ENCODE measurements around the gene SOWAHC.
"Not testable (repeated sequence)": the region's sequence is repeated elsewhere in the genome, so short reads cannot be mapped to it uniquely, and the experiment has no call there.

Gene SOWAHC

DNA sequence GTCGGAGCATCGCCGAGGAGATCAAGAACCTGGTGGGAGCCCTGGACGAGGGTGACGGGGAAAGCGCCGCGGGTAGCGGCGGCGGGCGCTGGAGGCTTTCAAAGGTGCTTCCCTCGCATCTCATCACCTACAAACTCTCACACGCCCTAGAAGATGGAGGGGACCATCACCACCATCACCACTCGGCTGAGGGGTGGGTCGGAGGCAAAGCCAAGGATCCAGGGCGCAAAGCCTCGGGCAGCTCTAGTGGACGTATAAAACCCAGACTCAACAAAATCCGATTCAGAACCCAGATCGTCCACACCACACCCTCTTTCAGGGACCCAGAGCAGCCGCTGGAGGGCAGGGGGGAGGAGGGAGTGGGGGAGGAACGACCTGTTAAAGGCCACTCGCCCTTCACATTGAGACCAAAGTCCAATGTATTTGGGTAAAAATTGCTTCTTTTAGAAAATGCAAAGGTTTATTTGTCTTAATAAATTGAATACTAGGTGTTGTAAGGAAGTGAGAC is 1.5 kb downstream of the SOWAHC start:
- DNase-seq (ENCODE audit: low spot score), result peak; percentile 19

DNA sequence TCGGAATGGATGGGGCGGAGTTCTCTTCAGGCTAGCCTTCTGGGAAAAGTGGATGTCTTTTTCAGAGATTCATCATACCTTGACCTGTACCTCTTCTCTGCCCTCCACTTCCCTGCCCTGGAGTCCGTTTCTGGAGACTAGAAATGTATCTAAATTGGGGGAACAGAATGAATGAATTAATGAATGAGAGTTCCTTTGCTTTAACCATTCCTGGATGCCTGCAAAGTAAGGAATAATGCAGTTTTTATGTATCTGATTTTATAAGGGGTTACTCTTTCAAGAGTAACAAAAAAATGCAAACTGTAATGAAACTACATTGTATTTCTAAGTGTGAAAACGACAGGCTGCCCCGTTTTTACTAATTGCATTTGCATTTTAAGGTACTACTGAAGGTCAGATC is 2.0 kb downstream of the SOWAHC start:
- DNase-seq (ENCODE audit: low spot score), result no peak

DNA sequence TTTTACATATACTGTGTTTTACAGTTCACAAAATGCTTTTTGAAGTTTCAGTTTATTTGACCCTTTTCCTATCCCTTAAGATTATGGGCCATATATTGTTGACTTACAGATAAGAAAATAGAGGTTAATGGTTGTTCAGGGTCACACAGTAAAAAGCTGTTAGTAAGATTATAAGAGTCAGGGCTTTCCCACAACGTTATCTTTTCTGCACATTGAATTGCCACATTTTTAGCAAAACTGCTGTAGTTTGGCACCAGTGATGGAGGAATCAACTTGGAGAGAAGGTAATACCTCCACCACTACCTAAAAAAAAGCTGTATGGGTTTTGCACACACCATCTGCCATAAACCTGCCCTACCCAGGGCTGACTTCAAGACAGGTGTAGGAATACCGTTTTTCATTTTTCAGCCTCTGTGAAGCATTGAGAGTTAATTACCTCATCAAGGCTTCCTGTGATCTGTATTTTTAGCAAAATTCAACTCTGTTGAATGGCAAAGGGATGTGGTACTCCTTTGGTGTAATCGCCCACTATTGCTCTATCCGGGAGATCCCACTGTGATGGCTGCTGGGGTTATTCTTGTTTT is 5.0 kb downstream of the SOWAHC start:
- no peak for DNase-seq (ENCODE audit: low spot score)

DNA sequence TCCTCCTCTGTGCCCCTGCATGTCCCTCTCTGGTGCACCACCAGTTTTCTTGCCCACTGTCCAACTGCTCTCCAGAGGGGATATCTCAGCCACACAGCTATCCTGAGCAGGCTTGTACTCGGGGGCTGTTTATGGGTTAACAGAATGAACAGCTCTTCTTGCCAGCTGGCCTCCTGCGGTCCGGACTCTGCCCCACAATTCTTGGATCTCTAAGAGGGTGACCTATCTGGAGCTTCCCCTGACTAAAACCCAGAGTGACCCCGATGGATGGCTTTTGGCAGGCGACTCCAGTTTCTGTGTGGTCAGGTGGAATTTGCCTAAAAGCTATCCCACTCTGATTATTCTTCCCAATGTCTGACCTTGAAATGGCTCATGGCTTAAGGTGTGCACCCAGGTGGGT is 9.1 kb downstream of the SOWAHC start:
- DNase-seq (ENCODE audit: low spot score), result no peak

DNA sequence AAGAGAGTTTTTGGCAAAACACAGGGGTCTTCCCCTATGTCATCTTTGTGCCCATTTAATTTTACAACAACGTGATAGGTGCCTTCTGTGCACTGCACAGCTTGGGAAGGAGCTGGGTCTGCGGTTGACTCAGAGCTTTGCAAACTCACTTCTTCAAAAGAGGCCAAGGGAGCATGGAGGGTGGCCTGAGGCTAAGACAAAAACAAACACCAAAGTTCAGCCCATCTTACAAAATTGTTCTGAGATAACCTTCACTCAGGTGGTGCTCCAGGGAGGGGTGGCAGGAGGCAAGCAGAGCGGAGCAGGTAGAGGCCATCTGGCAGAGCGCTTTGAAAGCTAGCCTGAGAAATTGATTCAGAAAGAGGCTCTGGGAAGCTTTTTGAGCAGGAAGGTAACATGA is 9.8 kb downstream of the SOWAHC start:
- no peak for DNase-seq (ENCODE audit: low spot score)

DNA sequence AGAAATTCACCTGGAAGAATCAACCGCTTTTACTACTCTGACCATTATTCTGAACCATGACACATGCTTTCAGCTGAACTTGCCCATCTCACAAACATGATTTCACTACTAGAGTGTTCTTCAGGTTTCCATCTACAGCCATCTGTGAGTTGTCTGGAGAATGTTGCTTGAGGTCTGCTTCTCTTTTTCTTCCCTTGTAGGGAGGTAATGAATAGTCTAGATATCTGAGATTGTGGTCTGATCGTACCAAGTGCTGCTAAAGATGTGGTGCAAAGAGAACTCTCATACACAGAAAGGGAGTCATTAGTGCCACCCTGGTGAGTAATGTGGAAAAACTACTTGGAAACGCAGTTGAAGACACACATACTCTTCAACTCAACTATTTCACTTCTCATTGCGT is 10.2 kb downstream of the SOWAHC start:
- DNase-seq (ENCODE audit: low spot score), result no peak

DNA sequence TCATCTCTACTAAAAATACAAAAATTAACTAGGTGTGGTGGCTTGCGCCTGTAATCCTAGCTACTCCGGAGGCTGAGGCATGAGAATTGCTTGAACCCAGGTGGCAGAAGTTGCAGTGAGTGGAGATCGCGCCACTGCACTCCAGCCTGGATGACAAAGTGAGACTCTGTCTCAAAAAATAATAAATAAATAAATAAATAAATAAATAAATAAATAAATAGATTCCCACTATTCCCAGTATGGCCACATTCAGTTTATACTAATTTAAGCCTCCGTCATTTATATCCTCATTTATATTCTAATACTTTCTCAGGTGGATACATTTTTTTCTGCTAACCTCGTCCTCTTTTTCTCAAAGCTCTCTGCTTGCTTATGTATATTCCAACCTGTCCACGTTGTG is 14.2 kb downstream of the SOWAHC start:
- not testable (repeated sequence) for DNase-seq (ENCODE audit: low spot score)

DNA sequence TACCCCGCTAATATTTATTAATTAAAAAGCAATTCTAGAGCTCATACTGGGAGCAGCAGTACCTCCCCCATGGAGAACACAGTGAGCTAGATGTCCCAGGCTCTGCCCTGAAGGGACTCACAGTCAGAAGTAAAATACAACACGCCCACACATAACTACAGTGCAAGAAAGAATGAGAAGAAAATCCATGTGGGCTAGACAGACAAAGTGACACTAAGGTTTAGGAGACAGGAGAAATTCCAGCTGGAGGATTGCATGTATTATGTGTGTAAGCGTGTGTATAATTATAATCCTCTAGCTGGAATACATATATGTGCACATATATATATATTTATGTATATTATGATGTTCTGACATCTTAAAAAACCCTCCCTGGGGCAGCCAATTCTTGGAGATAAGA is 15.7 kb downstream of the SOWAHC start:
- no peak for DNase-seq (ENCODE audit: low spot score)

DNA sequence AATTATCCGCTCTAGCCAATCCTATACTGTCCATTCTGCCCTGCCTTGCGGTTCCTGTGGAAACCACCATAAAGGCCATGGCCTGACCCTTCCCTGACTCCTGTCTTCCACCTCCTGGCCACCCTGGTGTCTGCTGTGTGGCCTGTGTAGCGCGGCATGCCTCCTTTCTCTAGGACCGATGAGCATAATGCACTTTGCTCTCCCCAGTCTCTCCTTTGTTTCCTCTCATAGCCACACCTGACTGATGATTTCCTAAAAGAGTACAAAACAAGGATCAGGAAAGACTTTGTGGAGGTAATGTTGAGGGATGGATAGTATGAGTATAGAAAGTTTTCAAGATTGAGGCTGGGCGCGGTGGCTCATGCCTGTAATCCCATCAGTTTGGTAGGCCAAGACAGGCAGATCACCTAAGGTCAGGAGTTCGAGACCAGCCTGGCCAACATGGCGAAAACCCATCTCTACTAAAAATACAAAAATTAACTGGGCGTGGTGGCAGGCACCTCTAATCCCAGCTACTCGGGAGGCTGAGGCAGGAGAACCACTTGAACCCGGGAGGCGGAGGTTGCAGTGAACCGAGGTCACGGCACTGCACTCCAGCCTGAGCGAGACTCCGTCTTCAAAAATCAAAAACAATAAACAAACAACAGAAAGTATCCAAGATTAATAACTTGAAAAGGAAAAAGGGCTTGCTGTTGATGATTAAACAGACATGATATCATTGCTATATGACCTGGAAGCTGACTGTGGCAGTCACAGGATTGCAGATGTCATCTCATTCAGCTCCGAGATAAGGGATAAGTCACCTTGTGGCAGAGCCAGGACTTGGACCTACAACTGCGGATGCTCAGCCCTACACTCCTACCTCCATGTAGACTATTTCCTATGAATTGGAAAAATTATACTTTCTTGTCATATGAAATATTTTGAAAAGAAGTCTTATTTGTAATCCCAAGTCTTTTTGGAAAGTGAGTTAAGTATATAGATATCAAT is 16.6 kb downstream of the SOWAHC start:
- no peak for DNase-seq (ENCODE audit: low spot score)

DNA sequence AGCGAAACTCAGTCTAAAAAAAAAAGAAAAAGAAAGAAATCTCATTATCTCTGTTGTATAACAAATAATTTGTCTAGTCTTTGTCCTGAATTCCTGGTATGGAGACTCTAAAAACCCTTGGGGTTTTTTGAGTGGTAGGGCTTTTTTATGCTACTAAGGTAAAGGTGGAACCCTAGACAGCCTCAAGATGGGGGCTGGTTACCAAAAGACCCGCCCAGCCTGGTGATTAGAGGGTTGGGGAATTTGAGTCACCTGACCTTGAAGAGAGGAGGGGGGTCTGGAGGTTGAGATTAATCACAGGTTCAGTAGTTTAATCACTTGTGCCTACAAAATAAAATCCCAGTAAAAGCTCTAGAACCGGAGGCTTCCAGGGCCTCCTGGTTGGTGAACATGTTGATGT is 17.6 kb downstream of the SOWAHC start:
- DNase-seq (ENCODE audit: low spot score), result no peak

DNA sequence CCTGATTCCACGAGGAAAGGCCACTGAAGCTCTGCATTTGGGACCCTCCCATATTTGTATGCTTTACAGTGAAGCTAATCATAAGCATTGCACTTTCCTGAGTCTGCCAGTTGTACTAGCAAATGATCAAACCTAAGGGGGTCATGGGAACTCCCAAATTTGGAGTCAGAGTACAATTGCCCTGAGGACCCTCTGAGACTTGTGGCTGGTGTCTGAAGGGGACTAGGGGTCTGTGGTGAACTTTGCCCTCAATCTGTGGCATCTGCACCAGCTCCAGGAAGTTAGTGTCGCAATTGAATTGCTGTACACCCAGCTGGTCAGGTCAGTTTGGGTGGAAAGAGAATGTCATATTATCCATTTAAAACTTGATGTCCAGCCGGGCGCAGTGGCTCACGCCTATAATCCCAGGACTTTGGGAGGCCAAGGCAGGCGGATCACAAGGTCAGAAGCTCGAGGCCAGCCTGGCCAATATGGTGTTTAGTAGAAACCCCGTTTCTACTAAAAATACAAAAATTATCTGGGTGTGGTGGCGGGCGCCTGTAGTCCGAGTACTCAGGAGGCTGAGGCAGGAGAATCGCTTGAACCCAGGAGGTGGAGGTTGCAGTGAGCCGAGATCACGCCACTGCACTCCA is 18.1 kb downstream of the SOWAHC start:
- DNase-seq (ENCODE audit: low spot score), result no peak

DNA sequence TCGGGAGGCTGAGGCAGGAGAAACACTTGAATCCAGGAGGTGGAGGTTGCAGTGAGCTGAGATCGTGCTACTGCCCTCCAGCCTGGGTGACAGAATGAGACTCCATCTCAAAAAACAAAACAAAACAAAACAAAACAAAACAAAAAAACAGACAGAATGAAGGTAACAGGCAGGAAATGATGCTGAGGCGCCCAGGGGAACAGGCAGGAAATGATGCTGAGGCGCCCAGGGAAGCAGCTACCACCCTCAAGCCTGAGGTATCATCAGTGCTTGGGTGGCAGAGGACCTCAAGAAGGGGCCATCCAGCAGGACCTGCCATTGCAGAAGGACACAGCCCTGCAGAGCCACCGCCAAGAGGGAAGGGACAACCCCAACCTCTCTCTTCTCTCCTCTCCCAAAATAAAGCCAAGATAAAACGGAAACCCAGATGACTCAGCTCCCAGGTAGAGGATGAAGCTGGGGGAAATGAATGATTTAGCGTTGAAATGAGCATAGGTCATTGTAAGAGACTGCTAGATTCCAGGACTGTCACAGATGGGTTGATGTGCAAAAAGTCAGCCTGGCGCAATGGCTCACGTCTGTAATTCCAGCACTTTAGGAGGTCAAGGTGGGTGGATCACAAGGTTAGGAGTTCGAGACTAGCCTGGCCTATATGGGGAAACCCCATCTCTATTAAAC is 19.3 kb downstream of the SOWAHC start:
- DNase-seq (ENCODE audit: low spot score), result no peak

DNA sequence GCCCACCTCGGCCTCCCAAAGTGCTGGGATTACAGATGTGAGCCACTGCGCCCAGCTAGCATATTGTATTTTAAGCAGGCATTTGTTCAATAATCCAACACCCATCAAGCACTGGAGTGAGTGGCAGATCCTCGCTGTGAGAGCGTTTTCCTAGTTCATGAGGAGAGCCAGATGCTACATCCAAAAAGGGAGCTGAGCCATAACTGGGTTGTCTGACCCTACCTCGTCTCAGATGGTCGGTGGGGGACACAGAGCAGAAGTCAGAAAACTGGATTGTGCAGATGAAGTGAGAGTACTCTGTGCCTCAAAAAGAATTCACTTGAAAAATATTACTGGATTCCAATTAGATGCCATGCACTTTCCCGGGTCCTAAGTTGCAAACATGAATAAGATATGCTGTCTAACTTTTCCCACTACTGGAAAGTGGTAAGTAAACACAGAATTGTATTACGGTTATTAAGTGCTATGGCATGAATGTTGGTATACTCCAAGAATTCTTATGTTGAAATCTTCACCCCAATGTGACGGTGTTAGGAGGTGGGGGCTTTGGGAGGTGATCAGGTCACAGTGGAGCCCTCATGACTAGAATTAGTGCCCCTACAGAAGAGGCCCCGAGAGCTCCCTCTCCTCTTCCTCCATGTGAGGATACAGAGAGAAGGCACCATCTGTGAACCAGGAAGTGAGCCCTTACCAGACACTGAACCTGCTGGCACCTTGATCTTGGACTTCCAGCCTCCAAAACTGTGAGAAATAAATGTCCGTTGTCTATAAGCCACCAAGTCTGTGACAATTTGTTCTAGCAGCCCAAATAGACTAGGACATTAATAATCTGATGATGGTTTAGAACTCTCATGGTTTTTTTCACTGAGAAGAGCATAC is 21.5 kb downstream of the SOWAHC start:
- DNase-seq (ENCODE audit: low spot score), result no peak

DNA sequence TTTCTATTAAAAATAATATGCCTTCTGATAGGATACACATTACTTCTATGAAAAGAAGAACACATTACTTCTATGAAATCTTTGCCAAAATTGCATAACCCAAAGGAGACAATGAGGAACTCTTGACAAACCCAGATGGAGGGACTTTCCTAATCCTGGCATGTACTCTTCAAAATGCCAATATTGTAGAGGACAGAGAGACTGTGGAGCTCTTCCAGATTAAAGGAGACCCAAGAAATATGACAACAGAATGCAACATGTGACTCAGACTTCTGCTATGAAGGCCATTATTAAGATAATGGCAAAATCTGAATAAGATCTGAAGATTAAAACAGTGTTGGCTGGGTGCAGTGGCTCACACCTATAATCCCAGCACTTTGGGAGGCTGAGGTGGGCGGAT is 22.2 kb downstream of the SOWAHC start:
- no peak for DNase-seq (ENCODE audit: low spot score)

DNA sequence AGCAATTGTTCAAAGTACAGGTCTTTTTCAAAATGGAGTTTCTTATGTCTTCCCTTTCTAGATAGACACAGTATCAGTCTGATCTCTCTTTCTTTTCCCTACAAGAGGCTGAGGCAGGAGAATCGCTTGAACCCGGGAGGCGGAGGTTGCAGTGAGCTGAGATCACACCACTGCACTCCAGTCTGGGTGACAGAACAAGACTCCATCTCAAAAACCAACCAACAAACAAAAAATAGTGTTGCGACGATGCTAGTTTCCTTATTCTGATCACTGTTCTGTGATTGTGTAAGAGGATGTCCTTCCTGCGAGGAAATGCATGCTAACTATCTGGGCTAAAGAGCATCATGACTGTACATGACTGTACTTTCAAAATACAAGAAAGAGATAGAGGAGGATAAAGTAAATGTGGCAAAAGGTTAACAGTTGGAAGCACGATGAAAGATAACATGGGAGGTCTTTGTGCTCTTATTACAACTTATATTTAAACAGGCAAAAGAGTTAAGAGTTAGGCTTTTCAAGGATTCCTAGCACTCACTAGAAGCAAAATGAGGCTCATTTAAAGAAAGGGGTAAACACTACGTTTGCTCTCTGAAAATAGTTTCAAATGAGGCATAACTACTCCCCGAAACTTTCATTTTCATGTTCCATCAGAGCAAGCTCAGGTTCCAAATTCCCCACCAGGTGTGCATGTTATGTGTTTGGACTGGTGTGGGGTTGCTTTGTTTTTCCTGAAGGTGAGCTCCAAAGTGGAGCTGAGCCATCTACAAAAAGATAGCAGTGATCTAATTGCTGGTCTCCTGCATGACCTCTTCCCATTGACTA is 23.8 kb downstream of the SOWAHC start:
- DNase-seq (ENCODE audit: low spot score), result no peak

DNA sequence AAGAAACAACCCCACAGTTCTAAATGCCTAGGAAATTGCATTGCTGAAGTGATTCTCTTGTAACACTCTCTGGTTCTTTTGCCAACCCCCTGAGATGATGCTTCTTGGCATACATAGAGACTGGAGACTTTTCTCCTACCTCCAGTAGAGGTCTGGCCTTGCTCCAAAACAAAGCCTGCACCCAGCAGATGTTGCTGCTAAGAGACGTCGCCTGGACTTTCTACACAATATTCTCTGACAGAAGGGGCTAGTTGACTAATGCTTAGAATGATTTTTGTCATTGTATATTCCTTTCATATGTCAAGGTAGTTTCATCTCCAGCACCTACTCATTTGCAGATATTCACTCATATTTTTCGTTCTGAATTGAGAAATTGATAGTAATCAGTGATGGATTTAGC is 24.6 kb downstream of the SOWAHC start:
- DNase-seq (ENCODE audit: low spot score), result no peak

DNA sequence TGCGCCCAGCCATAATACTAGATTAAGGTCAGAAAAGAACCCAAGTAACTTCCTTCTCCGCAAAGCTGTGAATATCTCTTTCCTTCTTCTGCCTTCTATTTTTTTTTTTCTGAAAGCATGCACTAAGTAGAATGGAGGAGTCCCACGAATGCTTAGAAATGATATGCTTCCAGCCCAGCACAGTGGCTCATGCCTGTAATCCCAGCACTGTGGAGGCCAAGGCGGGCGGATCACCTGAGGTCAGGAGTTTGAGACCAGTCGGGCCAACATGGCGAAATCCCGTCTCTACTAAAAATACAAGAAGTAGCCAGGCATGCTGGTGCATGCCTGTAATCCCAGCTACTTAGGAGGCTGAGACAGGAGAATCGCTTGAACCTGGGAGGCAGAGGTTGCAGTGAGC is 25.8 kb downstream of the SOWAHC start:
- DNase-seq (ENCODE audit: low spot score), result not testable (repeated sequence)

DNA sequence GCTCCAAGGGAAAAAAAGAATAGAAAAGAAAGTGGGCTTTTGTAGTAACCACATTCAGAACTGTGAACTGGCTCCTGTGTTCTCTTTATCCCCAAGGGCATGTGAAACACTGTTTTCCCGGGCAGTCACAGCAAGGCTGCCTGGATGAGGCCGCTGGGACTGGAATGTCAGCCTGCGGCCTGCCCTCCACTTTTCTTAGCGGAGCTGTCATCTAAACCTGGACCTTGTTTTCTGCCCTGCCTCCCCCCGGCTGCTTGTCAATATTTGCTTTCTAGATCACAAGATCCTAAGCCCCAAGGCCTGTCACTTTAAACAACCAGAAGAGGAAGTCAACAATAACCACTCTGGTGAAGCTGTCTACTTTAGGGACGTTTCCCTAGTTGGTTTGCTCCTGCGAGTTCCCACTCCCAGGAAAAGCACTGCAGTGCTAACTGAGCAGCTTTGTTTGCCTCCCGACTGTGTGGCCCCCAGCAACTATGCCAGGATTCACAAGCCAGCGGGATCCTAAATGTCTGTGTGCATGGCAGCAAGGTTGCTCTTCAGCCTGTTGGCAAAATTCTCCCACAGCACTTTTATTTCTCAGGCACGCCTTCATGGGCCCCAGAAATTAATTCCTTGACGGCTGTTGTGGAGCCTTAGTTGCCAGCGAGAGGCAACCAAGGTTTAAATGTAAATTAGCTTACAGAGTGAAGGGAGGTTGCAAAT is 30.6 kb downstream of the SOWAHC start:
- DNase-seq (ENCODE audit: low spot score), result peak; percentile 26

DNA sequence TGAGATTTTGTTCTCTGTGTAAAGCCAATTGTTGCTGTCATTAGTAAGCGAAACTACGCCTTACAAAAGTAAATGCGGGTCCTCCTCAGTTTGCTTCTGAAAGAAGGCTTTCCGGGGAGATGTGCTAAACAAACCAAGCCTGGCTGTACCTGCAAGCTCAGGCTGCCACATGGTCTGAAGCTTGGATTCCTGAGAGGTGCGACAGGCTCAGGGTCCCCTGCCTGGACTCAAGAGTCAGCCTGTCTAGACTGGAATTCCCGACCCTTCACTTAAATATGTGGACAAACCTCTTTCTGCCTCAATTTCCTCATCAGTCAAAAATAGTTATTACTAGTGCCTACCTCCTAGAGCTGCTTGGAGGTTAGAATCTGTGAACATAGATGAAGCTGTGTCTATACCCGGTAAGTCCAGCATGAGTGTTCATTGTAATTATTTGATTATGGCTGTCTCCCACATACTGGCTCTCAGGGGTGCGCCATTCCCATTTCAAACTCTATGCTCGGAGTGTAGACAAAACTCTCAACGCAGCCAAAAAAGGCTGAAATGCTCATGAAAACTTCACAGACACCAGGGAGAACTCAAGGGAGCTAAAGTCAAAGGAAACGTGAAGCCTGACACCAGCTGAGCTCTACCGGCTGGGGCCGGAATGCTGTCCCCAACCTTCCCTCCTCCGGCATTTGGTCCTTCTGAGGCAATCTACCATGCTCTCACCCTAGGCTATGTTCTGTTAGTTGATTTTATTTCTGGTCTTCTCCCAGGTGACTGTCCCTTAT is 31.4 kb downstream of the SOWAHC start:
- no peak for DNase-seq (ENCODE audit: low spot score)
